ENCODE results near the gene SIX3. TPM values are rescaled to one million over a fixed set of nuclear protein-coding genes. Genes with fewer than 3 reads are reported as not detected.

The SIX3 gene
- total and polyA plus RNA-seq, 2 experiments from 2014 or later = 0.21 to 0.28 TPM

GRCh38 chr2:44994377-44994776 is 52.9 kb downstream of the SIX3 start (continued):
- TF ChIP-seq ETS1 (IDR thresholded peaks at IDR 0.05) (no peak), POLR2AphosphoS5 (IDR thresholded peaks at IDR 0.05; ENCODE audit: low read depth) (no peak), REST (IDR thresholded peaks at IDR 0.05; ENCODE audit: unreplicated experiment) (no peak)

Small RNA genes within 50 kb of the gene (small RNA-seq; reads per million reads assigned to genes)
- gene RF02246 (ENCODE audit: low replicate concordance) = not detected
- gene RF02247 (ENCODE audit: low replicate concordance) = not detected
- gene RF02248 (ENCODE audit: low replicate concordance) = not detected
- not detected for gene RF02250 (ENCODE audit: low replicate concordance)
- not detected for gene RF02251 (ENCODE audit: low replicate concordance)
- not detected for gene RF02252 (ENCODE audit: low replicate concordance)

Other genes starting within 250 kb of the SIX3 start
- gene SIX2, start 67.8 kb downstream of the SIX3 start, total RNA-seq (2014; rRNA removed; shearing (Covaris generic)) = 0.31 and 0.87 TPM in 2 replicates
- gene SIX2, start 67.8 kb downstream of the SIX3 start, polyA plus RNA-seq (2016; fragmentation: Nextera tagmentation; extraction: Ambion mirVana) = 1.1 and 1.3 TPM in 2 replicates

Measured in GM23338 (cell line).